Measurements from ENCODE around the gene FAIM2. TPM values are rescaled to one million over a fixed set of nuclear protein-coding genes. Genes with fewer than 3 reads are reported as not detected.

FAIM2 gene
- total RNA-seq (7.4 TPM), polyA plus RNA-seq (9.1 TPM)

- WGBS = 3% methylated on average over 50 of the region's 56 CpGs
- Histone ChIP-seq H3K4me1 (ENCODE audit: insufficient read depth) (no peaks in the 10 kb centered on the region), H3K27ac (ENCODE audit: low read depth) (no peak within 1 kb of the TSS), H3K36me3 (ENCODE audit: insufficient read depth) (no peaks in the 10 kb centered on the region), H3K4me3 (ENCODE audit: low read depth, low read length) (peak within 1 kb of the TSS; percentile 25)
- peak; percentile 62 for DNase-seq (ENCODE audit: extremely low spot score)
Measured at GRCh38 chr12:49903700-49904423, at the start of gene FAIM2. TSS of gene FAIM2 (minus strand) at chr12:49903900. CDS start at chr12:49903792, 108 bp downstream.

GRCh38 chr12:49953151-49953550 is 49.5 kb upstream of the FAIM2 start:
- no peak for DNase-seq (ENCODE audit: extremely low spot score)
- Histone ChIP-seq H3K4me1 (ENCODE audit: insufficient read depth) (no peaks in the 10 kb centered on the region), H3K36me3 (ENCODE audit: insufficient read depth) (no peaks in the 10 kb centered on the region), H3K27ac (ENCODE audit: low read depth) (no peak overlapping the region), H3K4me3 (ENCODE audit: low read depth, low read length) (no peak overlapping the region)
- 92% methylated on average over 4 of the region's 4 CpGs for WGBS

GRCh38 chr12:49952391-49953055 is 48.8 kb upstream of the FAIM2 start:
- no peak overlapping the region for H3K4me3 ChIP-seq (ENCODE audit: low read depth, low read length)
- H3K27ac ChIP-seq (ENCODE audit: low read depth) = no peak overlapping the region
- 90% methylated on average over 1 of the region's 1 CpG for WGBS
- H3K36me3 ChIP-seq (ENCODE audit: insufficient read depth) = no peaks in the 10 kb centered on the region
- no peak for DNase-seq (ENCODE audit: extremely low spot score)
- H3K4me1 ChIP-seq (ENCODE audit: insufficient read depth) = no peaks in the 10 kb centered on the region

- DNase-seq (ENCODE audit: extremely low spot score) = no peak
- Histone ChIP-seq H3K4me3 (ENCODE audit: low read depth, low read length) (no peak overlapping the region), H3K36me3 (ENCODE audit: insufficient read depth) (no peaks in the 10 kb centered on the region), H3K27ac (ENCODE audit: low read depth) (no peak overlapping the region), H3K4me1 (ENCODE audit: insufficient read depth) (no peaks in the 10 kb centered on the region)
- WGBS = 85% methylated on average over 14 of the region's 14 CpGs
Measured at GRCh38 chr12:49951411-49952240, 47.9 kb upstream of the FAIM2 start.

GRCh38 chr12:49950273-49951251 is 46.9 kb upstream of the FAIM2 start, which contains the start of gene AQP2:
TSS of gene AQP2 (plus strand) at chr12:49950737. CDS start at chr12:49950831, 94 bp downstream.
- no peak for DNase-seq (ENCODE audit: extremely low spot score)

GRCh38 chr12:49949866-49950265 is 46.2 kb upstream of the FAIM2 start:
- no peaks in the 10 kb centered on the region for H3K36me3 ChIP-seq (ENCODE audit: insufficient read depth)
- H3K4me1 ChIP-seq (ENCODE audit: insufficient read depth) = no peaks in the 10 kb centered on the region
- whole genome bisulfite sequencing = 96% methylated on average over 3 of the region's 3 CpGs
- DNase-seq (ENCODE audit: extremely low spot score) = no peak
- H3K4me3 ChIP-seq (ENCODE audit: low read depth, low read length) = no peak overlapping the region
- H3K27ac ChIP-seq (ENCODE audit: low read depth) = no peak overlapping the region

More at GRCh38 chr12:49950273-49951251, 46.9 kb upstream of the FAIM2 start, which contains the start of gene AQP2:
- Histone ChIP-seq H3K27ac (ENCODE audit: low read depth) (no peak within 1 kb of the TSS), H3K4me1 (ENCODE audit: insufficient read depth) (no peaks in the 10 kb centered on the region), H3K36me3 (ENCODE audit: insufficient read depth) (no peaks in the 10 kb centered on the region), H3K4me3 (ENCODE audit: low read depth, low read length) (no peak within 1 kb of the TSS)
- WGBS = 83% methylated on average over 32 of the region's 32 CpGs

- H3K4me1 ChIP-seq (ENCODE audit: insufficient read depth) = no peaks in the 10 kb centered on the region
- no peak overlapping the region for H3K27ac ChIP-seq (ENCODE audit: low read depth)
- DNase-seq (ENCODE audit: extremely low spot score) = no peak
- no peak overlapping the region for H3K4me3 ChIP-seq (ENCODE audit: low read depth, low read length)
- 90% methylated on average over 13 of the region's 13 CpGs for WGBS
- H3K36me3 ChIP-seq (ENCODE audit: insufficient read depth) = no peaks in the 10 kb centered on the region
Measured at GRCh38 chr12:49948866-49949845, 45.5 kb upstream of the FAIM2 start.

- no peaks in the 10 kb centered on the region for H3K4me1 ChIP-seq (ENCODE audit: insufficient read depth)
- WGBS = 83% methylated on average over 7 of the region's 7 CpGs
- DNase-seq (ENCODE audit: extremely low spot score) = no peak
Measured at GRCh38 chr12:49947593-49948226, 44.0 kb upstream of the FAIM2 start.

GRCh38 chr12:49946497-49946896 is 42.8 kb upstream of the FAIM2 start:
- no peak for DNase-seq (ENCODE audit: extremely low spot score)
- Histone ChIP-seq H3K4me1 (ENCODE audit: insufficient read depth) (no peaks in the 10 kb centered on the region), H3K27ac (ENCODE audit: low read depth) (no peak overlapping the region), H3K36me3 (ENCODE audit: insufficient read depth) (no peaks in the 10 kb centered on the region), H3K4me3 (ENCODE audit: low read depth, low read length) (no peak overlapping the region)
- 82% methylated on average over 3 of the region's 3 CpGs for WGBS

More at GRCh38 chr12:49947593-49948226, 44.0 kb upstream of the FAIM2 start:
- H3K27ac ChIP-seq (ENCODE audit: low read depth) = no peak overlapping the region
- H3K36me3 ChIP-seq (ENCODE audit: insufficient read depth) = no peaks in the 10 kb centered on the region
- no peak overlapping the region for H3K4me3 ChIP-seq (ENCODE audit: low read depth, low read length)

- Histone ChIP-seq H3K4me1 (ENCODE audit: insufficient read depth) (no peaks in the 10 kb centered on the region), H3K4me3 (ENCODE audit: low read depth, low read length) (no peak overlapping the region), H3K27ac (ENCODE audit: low read depth) (no peak overlapping the region), H3K36me3 (ENCODE audit: insufficient read depth) (no peaks in the 10 kb centered on the region)
- no peak for DNase-seq (ENCODE audit: extremely low spot score)
- WGBS = 89% methylated on average over 9 of the region's 9 CpGs
Measured at GRCh38 chr12:49946086-49946485, 42.4 kb upstream of the FAIM2 start.

- no peak overlapping the region for H3K4me3 ChIP-seq (ENCODE audit: low read depth, low read length)
- no peak overlapping the region for H3K27ac ChIP-seq (ENCODE audit: low read depth)
- WGBS = 12% methylated on average over 28 of the region's 28 CpGs
- no peaks in the 10 kb centered on the region for H3K4me1 ChIP-seq (ENCODE audit: insufficient read depth)
- no peaks in the 10 kb centered on the region for H3K36me3 ChIP-seq (ENCODE audit: insufficient read depth)
- no peak for DNase-seq (ENCODE audit: extremely low spot score)
Measured at GRCh38 chr12:49945394-49946080, 41.8 kb upstream of the FAIM2 start.
